ENCODE results near the gene THOC5. TPM values are rescaled to one million over a fixed set of nuclear protein-coding genes. Genes with fewer than 3 reads are reported as not detected.
"Not testable (repeated sequence)": the region's sequence is repeated elsewhere in the genome, so short reads cannot be mapped to it uniquely, and the experiment has no call there.

THOC5 gene
- polyA plus RNA-seq, 3 donors = 20.8 to 35.0 (median 26.9) TPM

DNA sequence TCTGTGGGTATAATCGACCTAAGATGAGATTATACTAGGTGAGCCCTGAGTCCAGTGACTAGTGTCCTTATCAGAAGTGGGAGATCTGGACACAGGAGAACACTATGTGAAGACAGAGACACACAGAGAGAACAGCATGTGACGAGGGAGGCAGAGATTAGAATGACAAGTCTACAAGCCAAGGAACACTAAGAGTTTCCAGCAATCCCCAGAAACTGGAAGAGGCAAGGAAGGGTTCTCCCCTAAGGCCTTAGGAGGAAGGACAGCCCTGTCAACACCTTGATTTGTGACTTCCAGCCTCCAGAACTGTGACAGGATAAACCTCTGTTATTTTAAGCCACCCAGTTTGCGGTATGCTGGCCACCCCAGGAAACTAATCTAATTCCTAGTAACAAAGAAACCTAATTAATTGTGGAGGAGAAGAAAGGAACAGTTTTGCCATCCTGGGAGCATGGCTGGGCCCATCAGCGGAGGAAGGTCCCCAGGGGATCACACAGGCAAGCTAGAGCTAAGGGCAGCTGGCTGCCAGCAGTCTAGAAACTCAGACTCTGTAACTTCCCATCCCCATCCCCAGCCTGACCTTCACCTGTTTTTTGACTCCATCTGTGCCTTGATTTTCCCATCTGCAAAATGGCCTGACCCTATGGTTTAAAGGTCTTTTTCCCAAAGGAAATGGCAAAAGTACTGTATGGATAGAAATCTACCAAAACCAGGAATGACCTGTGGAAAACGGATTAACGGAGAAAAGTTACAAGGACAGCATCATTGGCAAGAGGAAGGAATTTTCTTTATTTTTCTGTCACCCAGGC lies 10.3 kb upstream of the THOC5 start:
- no peak for DNase-seq (ENCODE audit: low read depth in 3 of 3, low spot score in 2 of 3)

DNA sequence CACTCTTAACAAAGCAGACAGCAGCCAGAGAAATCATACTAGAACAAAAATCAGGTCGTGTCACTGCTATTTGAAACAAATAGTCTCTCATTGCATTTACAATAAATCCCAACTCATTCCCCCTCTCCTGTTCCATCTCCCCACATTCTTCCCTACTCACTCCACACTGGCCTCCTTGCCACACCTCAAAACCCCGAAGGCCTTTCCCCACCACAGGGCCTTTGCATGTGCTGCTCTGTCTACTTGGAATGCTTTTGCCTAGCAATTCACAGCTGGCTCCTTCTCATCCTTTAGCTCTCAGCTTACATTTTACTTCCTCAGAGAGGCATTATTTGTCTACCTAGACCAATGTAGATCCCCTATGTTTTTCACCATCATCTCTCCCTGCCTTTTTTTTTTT lies 6.3 kb upstream of the THOC5 start:
- no peak for DNase-seq (ENCODE audit: low read depth in 3 of 3, low spot score in 2 of 3)

DNA sequence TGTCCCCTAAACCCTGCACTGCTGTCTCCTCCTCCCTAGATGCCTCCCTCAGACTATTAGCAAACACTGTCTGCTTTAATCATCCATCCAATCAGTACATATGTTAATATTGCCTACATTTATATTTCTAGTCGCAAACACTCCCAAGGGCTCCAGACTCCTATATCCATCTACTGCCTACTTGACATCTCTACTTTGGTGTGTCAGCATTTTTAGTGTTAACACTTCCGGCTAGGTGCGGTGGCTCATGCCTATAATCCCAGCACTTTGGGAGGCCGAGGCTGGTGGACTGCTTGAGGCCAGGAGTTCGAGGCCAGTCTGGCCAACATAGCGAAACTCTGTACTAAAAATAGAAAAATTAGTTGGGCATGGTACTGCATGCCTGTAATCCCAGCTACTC lies 5.5 kb upstream of the THOC5 start:
- DNase-seq (ENCODE audit: low read depth in 3 of 3, low spot score in 2 of 3) = no peak

DNA sequence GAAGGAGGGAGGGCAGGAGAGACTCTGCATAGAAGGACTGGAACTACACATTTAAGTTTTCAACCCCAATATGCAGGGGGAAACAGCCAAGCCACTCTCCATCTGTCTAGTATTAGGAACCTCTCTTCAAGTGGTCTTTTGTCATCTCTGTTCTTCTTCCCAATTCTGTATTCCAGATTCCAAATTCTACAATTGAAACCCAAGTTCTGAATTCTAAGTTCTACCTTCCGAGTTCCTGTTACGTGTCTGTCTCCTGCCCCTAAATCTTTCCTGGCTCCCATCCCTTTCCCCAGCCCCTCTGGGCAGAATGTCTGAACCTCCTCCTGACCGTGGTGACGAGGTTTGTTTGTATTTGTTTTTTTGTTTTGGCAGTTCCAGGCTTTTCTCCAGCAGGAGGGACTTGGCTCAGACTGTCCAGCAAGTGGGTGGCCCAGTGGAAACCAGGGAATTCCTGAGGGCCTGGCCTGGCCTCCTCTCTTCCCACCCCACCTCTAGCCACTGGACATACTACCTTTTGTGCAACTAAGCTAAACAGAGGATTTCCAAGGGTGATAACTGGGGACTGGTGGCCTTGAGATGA lies 1.6 kb upstream of the THOC5 start:
- no peak for DNase-seq (ENCODE audit: low read depth in 3 of 3, low spot score in 2 of 3)

DNA sequence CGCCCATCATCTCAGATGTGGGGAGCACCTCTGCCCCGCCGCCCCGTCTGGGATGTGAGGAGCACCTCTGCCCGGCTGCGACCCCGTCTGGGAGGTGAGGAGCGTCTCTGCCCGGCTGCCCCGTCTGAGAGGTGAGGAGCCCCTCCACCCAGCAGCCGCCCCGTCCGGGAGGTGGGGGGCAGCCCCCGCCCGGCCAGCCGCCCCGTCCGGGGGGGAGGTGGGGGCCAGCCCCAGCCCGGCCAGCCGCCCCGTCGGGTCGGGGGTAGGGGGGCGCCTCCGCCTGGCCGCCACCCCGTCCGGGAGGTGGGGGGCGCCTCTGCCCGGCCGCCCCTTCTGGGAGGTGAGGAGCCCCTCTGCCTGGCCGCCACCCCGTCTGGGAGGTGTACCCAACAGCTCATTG lies 1.2 kb downstream of the THOC5 start:
- not testable (repeated sequence) for DNase-seq (ENCODE audit: low read depth in 3 of 3, low spot score in 2 of 3)

DNA sequence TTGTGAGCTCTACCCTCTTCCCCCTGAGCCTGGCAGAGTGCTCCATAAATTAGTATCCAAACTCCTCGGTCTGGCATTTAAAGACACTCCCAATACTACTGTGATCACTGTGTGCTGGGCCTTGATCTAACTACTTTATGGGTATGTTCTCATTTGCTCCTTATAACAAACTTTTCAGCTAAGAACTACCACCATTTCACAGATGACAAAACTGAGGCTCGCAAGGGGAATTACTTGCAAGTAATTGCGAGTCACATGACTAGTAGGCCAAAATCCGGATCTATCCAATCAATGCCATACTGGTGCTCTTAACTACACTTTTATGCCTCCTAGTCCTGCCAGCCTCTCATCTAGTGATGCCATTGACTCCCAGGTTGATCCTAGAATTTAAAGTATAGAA lies 3.6 kb downstream of the THOC5 start:
- no peak for DNase-seq (ENCODE audit: low read depth in 3 of 3, low spot score in 2 of 3)

DNA sequence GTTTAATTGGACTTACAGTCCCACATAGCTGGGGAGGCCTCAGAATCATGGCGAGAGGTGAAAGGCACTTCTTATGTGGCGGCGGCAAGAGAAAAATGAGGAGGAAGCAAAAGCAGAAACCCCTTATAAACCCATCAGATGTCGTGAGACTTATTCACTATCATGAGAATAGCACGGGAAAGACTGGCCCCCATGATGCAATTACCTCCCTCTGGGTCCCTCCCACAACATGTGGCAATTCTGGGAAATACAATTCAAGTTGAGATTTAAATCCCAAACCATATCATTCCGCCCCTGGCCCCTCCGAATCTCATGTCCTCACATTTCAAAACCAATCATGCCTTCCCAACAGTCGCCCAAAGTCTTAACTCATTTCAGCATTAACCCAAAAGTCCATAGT lies 8.5 kb downstream of the THOC5 start:
- DNase-seq (ENCODE audit: low read depth in 3 of 3, low spot score in 2 of 3) = not testable (repeated sequence)

DNA sequence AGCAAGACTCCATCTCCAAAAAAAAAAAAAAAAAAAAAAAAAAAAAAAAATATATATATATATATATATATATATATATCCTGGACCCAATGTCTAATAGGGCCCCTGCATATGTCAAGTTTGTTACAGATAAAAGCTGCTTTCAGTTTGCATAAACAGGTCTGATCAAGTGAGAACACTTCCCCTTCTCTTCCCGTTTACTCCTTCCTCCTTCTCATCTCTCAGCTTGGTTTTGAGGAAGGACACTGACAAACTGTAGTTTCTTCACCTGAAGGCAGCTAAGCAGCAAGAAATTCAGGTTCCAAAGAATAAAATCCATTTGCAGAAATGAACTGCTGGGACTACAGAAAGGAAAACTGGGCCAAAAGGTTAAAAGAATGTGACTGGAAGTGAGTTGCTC lies 11.7 kb downstream of the THOC5 start:
- DNase-seq (ENCODE audit: low read depth in 3 of 3, low spot score in 2 of 3) = no peak

DNA sequence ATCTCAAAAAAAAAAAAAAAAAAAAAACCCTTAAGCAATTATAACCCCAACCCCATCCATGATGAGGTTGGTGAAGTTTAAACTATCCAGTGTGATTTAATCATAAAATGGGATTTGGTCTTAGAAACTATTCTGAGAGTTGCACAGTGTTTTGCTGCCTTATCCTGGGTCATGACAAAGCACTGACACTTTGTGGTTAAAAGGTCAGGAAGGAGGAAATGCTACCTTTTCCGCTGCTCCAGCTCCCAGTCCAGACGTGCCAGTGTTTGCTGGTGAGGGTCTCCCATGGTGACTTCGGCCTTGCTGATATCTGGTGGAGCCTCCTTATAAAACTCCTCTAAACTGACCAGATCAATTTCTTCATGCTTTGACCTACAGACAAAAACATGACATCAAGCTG lies 14.5 kb downstream of the THOC5 start:
- DNase-seq (ENCODE audit: low read depth in 3 of 3, low spot score in 2 of 3) = no peak

DNA sequence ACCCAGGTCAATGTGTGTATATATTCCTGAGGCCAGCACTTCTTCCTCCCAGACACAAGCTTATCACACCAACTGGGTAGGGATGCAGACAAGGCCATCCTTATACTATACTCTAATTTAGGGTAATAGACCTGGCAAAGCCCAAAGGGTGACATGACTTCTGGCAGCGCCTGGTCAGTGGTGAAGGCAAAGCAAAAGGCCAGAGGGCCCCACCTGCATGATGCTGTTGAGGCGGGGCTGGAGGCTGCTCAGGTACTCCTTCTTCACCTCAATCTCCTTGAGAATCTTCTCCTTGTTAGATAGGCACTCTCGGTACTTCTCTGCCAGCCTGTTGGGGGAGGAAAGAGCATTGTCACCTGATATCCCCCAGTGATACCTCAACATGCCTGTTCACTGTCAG lies 17.1 kb downstream of the THOC5 start:
- DNase-seq (ENCODE audit: low read depth in 3 of 3, low spot score in 2 of 3) = no peak

DNA sequence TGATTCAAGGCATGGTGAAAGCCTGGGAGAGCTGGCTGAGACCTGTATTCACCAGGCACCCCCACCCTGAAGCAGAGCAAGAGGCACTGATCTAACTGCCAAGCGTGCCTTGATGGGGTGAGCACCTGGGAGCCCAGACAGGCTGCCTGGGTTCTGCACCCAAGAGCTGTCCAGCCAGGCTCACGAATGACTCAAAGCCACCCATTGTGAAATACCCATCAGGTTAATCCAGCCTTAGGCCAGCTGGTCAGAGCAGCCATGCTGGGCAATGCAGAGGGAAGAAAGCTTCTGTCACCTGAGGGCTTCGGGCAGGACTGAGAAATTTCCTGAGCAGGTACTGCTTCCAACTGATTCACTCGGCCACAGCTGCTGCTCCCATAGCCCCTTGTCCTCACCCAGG lies 22.1 kb downstream of the THOC5 start:
- no peak for DNase-seq (ENCODE audit: low read depth in 3 of 3, low spot score in 2 of 3)

DNA sequence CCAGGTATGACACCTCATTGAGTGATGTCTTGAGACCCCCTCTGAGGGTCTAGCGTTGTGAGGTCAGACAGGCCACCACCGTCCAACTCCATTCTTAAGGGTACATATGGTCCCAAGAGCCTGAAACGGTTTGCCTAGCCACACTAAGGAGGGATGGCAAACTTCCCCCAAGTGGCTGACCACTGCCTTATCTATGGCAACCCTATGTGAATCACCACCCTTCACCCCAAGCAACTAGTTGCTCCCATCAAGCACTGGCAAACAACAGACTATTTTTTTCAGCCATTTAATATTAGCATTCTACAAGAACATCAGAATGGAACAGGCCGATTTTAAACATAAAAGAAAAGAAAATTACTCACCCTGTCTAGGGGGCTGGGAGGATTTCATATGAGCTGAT lies 22.8 kb downstream of the THOC5 start:
- DNase-seq (ENCODE audit: low read depth in 3 of 3, low spot score in 2 of 3) = no peak

DNA sequence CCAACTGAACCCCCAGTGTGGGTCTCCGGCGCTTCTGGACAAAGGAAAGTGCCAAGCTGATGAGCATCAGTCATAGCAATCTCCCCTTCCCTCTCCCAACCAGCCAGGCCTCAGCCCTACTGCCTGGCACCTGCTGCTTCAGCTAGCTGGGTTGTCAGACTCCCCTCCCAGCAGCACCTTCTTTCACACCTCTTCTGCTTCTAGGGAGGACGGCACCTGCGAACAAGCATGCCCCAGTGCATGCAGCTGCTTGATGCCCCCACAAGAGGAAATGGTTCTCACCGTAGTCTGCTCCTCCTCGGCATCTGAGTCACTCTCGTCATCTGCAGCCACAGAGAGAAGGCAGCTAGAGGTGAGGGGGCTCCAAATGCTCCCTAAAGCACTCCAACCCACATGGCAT lies 25.4 kb downstream of the THOC5 start:
- DNase-seq (ENCODE audit: low read depth in 3 of 3, low spot score in 2 of 3) = no peak

DNA sequence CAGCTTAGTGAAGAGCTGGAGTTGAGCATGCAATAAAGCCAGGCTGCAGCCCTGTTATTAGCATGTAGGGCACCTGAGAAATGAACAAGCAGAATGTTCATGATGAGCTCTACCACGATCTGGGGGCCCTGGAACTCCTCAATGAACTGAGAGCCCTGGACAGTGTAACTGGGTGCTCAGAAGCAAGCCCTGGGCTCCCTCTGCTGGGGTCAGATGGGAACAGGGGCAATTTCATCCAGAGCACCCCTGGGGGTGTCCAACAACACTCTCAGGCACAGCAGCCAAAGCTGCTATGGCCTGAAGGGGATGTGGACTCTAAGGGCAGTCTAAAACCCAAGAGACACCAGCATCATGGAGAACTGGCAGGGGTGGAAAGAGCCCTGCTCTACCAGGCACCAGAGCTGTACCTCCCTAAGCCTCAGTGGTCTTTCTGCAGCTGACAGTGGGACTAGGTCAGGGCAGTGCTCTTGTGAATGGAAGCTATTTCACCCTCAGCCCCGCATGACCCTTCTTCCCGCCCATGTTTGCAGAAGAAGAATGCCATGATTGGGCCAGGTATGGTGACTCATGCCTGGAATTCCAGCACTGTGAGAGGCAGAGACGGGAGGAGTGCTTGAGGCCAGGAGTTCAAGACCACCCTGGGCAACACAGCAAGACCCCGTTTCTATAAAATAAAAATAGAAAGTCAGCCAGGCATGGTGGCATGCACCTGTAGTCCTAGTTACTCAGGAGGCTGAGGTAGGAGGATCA lies 28.9 kb downstream of the THOC5 start:
- DNase-seq (ENCODE audit: low read depth in 3 of 3, low spot score in 2 of 3) = no peak

DNA sequence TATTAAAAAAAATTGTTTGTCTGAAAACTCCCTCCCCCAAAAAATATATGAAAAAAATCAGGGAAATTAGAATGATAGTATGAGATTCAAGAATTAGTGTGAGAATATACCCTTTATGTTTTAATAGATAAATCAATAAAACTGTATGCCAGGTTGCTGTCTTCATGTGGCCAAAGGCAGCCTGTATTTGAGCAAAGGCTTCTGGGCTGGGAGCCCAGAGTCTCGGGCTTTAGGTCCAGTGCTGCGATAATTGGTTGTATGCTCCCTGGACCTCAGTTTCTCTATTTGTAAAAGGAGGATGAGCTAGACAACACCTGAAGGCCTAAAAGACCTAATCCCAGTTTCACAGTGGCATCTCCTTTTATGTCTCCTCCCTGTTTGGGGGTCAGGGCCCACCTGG lies 29.8 kb downstream of the THOC5 start:
- DNase-seq (ENCODE audit: low read depth in 3 of 3, low spot score in 2 of 3) = no peak

DNA sequence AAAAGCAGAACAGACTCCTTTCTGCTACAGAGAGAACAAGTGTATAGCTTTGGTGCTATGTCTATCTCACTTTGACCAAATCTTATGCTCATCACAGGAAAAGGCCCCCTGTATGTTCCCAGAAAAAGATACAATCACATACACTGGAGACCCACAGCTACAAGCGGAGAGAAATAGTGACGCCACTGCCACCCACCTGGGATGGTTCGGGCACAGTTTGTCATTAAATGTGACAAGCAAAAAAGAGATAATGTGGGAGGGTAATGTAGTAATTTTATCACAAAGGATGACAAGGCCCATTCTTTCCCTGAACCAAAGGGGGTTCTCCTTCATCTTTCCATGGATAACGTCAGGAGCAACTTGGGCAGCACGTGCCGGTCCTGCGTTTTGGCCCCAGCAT lies 32.0 kb downstream of the THOC5 start:
- no peak for DNase-seq (ENCODE audit: low read depth in 3 of 3, low spot score in 2 of 3)

DNA sequence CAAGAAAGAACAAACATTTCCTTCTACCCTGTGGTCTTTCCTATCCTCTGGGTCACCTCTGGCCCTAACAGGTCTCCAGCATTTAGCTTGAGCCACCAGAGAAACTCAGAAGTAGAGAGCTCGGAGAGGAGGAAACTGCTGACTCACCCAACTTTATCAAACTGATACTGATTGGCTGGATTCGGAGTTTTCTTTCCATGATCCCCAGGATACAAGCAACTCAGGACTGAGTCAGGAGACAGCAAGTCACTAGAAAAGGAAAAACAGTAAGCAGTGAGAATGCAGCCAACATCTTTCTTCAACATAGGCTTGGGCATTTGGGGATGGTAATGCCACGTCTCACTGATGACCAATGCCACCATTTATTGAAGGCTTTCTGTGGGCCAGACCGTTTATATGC lies 32.7 kb downstream of the THOC5 start:
- DNase-seq (ENCODE audit: low read depth in 3 of 3, low spot score in 2 of 3) = no peak

DNA sequence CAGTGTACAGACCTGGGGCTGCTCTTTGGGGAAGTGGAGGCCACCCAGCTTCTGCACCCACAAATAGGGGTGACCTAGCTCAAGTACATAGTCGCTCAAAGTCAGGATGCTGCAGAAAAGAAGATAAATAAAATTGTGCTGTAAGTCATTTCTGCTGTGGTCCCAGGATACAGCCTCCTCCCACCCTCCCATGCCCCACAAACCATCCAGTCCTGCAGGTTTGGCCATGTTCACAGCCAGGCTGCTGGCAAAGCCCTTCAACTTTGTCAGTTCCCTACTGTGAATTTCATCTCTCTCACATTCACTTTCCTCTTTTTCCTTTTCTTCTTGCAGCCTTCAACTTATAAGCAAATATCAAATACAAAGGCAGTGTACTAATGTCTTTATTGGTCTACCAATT lies 33.6 kb downstream of the THOC5 start:
- DNase-seq (ENCODE audit: low read depth in 3 of 3, low spot score in 2 of 3) = no peak

DNA sequence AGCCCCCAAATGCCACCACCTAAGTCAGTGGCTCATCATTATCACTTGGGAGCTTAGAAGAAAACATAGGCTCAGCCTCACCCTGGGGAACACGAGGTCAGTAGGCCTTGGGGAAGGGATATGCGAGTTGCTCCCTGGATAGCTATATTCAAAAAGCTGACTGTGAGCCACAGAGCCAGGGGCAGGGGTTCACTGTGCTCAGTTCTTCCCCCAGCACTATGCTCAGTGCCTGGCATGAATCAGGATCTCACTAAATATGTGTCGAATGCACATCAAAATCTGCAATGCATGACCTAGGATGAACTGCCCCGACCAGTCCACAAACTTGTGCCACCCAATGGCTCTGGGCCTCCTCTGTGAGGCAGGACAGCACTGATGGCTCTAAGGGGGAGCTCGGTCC lies 35.1 kb downstream of the THOC5 start:
- no peak for DNase-seq (ENCODE audit: low read depth in 3 of 3, low spot score in 2 of 3)

DNA sequence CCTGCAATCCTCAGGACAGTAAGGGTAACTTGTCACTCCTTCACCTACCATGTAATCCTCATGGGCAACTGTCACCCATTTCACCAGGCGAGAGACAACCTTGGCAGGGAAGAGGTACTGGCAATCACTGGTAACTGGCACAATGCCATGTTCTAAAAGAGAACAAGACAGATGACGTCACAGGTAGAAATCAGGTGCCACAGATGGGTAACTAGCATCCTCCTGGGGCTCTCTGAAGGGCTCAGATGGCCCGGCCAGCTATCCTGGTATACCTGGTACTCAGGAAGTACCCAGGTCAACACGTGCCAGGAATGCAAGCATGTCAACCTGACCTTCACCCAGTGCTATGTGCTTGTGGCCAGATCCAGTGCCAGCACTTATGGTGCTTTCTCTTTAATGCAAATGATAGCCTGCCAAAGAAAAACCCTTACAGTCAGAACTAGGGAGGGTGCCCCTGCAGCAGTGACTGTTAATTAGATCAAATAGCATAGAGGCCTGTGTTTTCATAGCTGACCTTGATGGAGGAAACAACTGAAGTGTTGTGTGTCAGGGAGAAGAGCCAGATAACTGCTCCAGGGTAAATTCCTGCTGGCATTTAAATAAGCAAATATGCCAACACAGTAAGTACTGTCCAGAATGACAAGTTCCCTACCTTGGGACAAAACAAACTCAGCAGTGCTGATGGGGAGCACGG lies 36.2 kb downstream of the THOC5 start:
- DNase-seq (ENCODE audit: low read depth in 3 of 3, low spot score in 2 of 3) = no peak

DNA sequence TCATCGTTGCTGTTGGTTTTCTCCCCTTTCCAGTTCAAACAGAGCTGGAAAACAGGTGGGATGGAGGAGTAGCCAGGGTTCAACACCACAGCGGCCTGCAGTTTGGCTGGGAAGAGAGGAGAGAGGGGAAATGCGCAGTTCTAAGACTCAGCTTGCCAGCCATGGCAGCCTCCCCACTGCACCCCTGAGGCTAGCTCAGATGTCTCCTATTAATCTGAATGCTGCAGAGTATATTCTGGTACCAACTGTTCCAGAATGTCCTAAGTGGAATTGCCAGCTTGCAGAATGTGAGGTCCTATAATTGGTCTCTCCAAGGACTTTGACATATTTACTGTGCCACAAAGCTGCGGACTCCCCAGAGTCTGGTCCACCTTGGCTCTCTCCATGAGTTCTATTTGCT lies 41.5 kb downstream of the THOC5 start:
- DNase-seq (ENCODE audit: low read depth in 3 of 3, low spot score in 2 of 3) = no peak

Data from right renal cortex interstitium (tissue), 3 donors.